ENCODE results near the gene CORO2A. TPM values are rescaled to one million over a fixed set of nuclear protein-coding genes. Genes with fewer than 3 reads are reported as not detected.
"Not testable (repeated sequence)": the region's sequence is repeated elsewhere in the genome, so short reads cannot be mapped to it uniquely, and the experiment has no call there.

CORO2A gene
- total and polyA plus RNA-seq, 2 of the 8 experiments (the other 6 are each of a cell fraction or from before 2014, with no cell fraction given): 13.7 to 27.9 TPM

DNA sequence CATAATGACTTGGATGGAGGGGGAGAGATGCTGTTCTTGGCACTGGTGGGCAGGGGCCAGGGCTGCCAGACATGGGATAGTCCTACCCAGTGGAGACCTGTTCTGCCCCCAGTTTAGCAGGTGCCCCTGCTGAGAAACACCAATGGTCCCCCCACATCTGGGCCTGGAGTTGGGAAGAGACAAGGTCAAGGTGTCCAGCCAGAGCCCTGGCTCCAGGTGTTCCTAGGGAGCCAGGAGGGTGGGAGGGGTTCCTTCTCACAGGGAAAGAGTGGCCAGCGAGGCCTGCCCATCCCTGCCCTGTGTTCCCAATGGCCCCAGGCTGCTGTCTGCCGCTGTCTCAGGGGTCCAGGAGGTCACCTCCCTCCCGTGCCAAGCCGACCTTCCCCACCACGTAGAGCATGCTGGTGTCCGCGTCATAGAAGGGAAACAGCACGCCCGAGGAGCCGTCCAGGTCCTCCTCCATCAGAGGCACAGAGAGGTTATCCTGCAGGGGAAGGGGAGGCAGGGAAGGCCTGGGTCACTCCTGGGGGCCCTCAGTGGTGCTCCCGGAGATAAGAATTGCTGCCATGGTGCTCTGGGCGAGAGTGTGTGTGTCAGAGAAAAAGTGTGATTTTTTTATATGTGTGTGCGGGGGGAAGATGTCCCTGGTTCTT, 61.7 kb downstream of the CORO2A start (continued):
- TF ChIP-seq PHF8 (conservative IDR thresholded peaks at IDR 0.05; ENCODE audit: low read depth, low read length): no peak
- no peak for TF ChIP-seq CREB1 (IDR thresholded peaks at IDR 0.05)
- no peak for TF ChIP-seq NRF1 (IDR thresholded peaks at IDR 0.05; ENCODE audit: low read depth, low read length)
- TF ChIP-seq SIRT6 (IDR thresholded peaks at IDR 0.05; ENCODE audit: low read length): no peak
- TF ChIP-seq POU5F1 (IDR thresholded peaks at IDR 0.05; ENCODE audit: low read depth, low read length): no peak
- TF ChIP-seq RXRA (IDR thresholded peaks at IDR 0.05; ENCODE audit: insufficient read depth, low read depth, low read length): no peak

DNA sequence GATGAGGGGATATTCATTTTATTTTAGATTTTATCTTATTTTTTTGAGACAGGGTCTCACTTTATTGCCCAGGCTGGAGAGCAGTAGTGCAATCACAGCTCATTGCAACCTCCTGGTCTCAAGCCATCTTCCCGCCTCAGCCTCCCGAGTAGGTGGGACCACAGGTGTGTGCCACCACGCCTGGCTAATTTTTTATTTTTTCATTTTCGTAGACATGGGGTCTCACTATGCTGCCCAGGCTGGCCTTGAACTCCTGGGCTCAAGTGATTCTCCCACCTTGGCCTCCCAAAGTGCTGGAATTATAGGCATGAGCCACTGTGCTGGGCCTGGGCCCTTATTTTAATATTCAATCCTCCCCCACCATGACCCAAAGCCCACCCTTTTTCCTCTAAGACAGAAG, 62.4 kb downstream of the CORO2A start:
- H2BK12ac ChIP-seq (ENCODE audit: low read depth, low read length); H3K79me1 ChIP-seq (ENCODE audit: low read depth, low read length); H3K56ac ChIP-seq (replicated peaks; ENCODE audit: insufficient read length, low read depth, low read length); H3K14ac ChIP-seq (ENCODE audit: insufficient read length); H4K8ac ChIP-seq (ENCODE audit: extremely low read depth, insufficient read depth, low read length); H3K4ac ChIP-seq (replicated peaks; ENCODE audit: insufficient read length, low read depth, low read length); H4K5ac ChIP-seq (ENCODE audit: insufficient read length, low read depth, low read length); H3K9me3 ChIP-seq (ENCODE audit: insufficient read depth in 2 of 2, low read depth in 1 of 2, low read length in 1 of 2); H3K79me2 ChIP-seq (ENCODE audit: control insufficient read depth in 1 of 2, insufficient read depth in 2 of 2, low read length in 2 of 2); FAIRE-seq; H2BK20ac ChIP-seq (ENCODE audit: low read length); H4K20me1 ChIP-seq (replicated peaks in 1 of 2; ENCODE audit: control insufficient read depth in 1 of 2, insufficient read depth in 2 of 2, low read length in 2 of 2); H3K36me3 ChIP-seq (ENCODE audit: control insufficient read depth in 2 of 4, insufficient read depth in 4 of 4, low read length in 3 of 4); H3K27ac ChIP-seq (ENCODE audit: low read depth, low read length); DNase-seq (ENCODE audit: low read depth in 1 of 2, low spot score in 2 of 2); H4K91ac ChIP-seq (replicated peaks; ENCODE audit: insufficient read length, low read length); H3K4me2 ChIP-seq (ENCODE audit: insufficient read depth in 1 of 2, low read depth in 2 of 2, low read length in 2 of 2); H2AK5ac ChIP-seq (ENCODE audit: low read depth, low read length); H3K23me2 ChIP-seq (ENCODE audit: low read depth, low read length); H3K23ac ChIP-seq (ENCODE audit: insufficient read length); H2AFZ ChIP-seq (ENCODE audit: low read length); H3K18ac ChIP-seq (ENCODE audit: extremely low read depth, low read length); H3K4me3 ChIP-seq (ENCODE audit: extremely low read depth in 1 of 4, insufficient read depth in 2 of 4, low read depth in 3 of 4, low read length in 4 of 4); H3K9ac ChIP-seq (replicated peaks in 1 of 4; ENCODE audit: extremely low read depth in 1 of 4, low read depth in 3 of 4, low read length in 3 of 4); H2BK120ac ChIP-seq (replicated peaks; ENCODE audit: low read depth, low read length); H2BK15ac ChIP-seq (ENCODE audit: low read length); H2BK5ac ChIP-seq (ENCODE audit: low read depth, low read length); H3K27me3 ChIP-seq (replicated peaks in 1 of 4; ENCODE audit: control insufficient read depth in 3 of 4, extremely low read depth in 1 of 4, insufficient read depth in 3 of 4, low read length in 3 of 4): not testable (repeated sequence)
- 86% methylated on average over 4 of the region's 4 CpGs; no CpG with 5 or more reads in 1 of the 2 experiments for WGBS, 2 experiments (ENCODE audit: extremely low coverage in 1 of 2, insufficient coverage in 1 of 2, insufficient read length in 1 of 2, insufficient replicate concordance in 2 of 2, low coverage in 1 of 2, low lambda C conversion rate in 2 of 2, missing lambda C conversion rate in 1 of 2)
- peaks cover 0 to 11% (median 0%) of the 10 kb centered on the region in 4 experiments; a peak in 3 of 7 replicates for H3K4me1 ChIP-seq (replicated peaks in 1 of 4; ENCODE audit: control insufficient read depth in 3 of 4, insufficient read depth in 4 of 4, low read length in 3 of 4)
- ChIA-PET CTCF (ENCODE audit: partially characterized antibody) (interaction anchor here (0.9 to 2.6 kb wide), 4 partner anchors 9 to 59 kb away, joined by 3 to 6 read pairs (median 5); no protein-coding TSS in a partner anchor), POLR2A (ENCODE audit: partially characterized antibody) (interaction anchor here (1.1 to 1.4 kb wide), 2 partner anchors 12 to 41 kb away, joined by 3 to 4 read pairs; no protein-coding TSS in a partner anchor)
